H1 (cell line): ENCODE measurements around the gene DTNB. TPM values are rescaled to one million over a fixed set of nuclear protein-coding genes. Genes with fewer than 3 reads are reported as not detected.

Experiments used
- CBX5 ChIP-seq: fragments of 300-800, 300-1000 bp; sonication (generic); IDR thresholded peaks from 2 replicates; pipeline ENCODE4 v1.7.1; 2016; ENCODE audit warnings: antibody characterized with exemption, low read length, low read depth
- CEBPB ChIP-seq: IDR thresholded peaks from 2 replicates; pipeline ENCODE4 v1.6.1; 2012; ENCODE audit warnings: low read depth, low read length
- EGR1 ChIP-seq: IDR thresholded peaks from 2 replicates; pipeline ENCODE4 v1.6.1; 2011; ENCODE audit warnings: low read depth, low read length, borderline replicate concordance
- EP300 ChIP-seq, 2 experiments: IDR thresholded peaks; 1 replicate in 1 of 2; 2 replicates in 1 of 2; pipeline ENCODE4 v1.6.1; 2011 to 2012; ENCODE audit warnings: low read depth in 2 of 2, low read length in 2 of 2, mild to moderate bottlenecking in 2 of 2, borderline replicate concordance in 1 of 2, inconsistent platforms in 1 of 2, moderate library complexity in 1 of 2
- GABPA ChIP-seq: IDR thresholded peaks from 2 replicates; pipeline ENCODE4 v1.6.1; 2011; ENCODE audit warnings: mild to moderate bottlenecking, low read length, moderate library complexity, borderline replicate concordance; ENCODE audit not compliant: insufficient read depth
- HDAC6 ChIP-seq: IDR thresholded peaks from one replicate; pipeline ENCODE4 v1.7.1; 2012; ENCODE audit warnings: low read depth, mild to moderate bottlenecking, inconsistent platforms, low read length, moderate library complexity
- KDM1A ChIP-seq: fragments of 200-600, 300-600 bp; sonication (generic); IDR thresholded peaks from 2 replicates; pipeline ENCODE4 v1.7.1; 2016; ENCODE audit warnings: mild to moderate bottlenecking, low read length, borderline replicate concordance
- KDM4A ChIP-seq: IDR thresholded peaks from one replicate; pipeline ENCODE4 v1.7.1; 2012; ENCODE audit warnings: low read depth, mild to moderate bottlenecking, moderate library complexity, low read length, inconsistent platforms; ENCODE audit not compliant: severe bottlenecking
- KDM5A ChIP-seq: fragments of 200-600 bp; IDR thresholded peaks from 2 replicates; pipeline ENCODE4 v1.7.1; 2012; ENCODE audit warnings: mild to moderate bottlenecking, low read length, inconsistent platforms, mixed read lengths
- NRF1 ChIP-seq: IDR thresholded peaks from 2 replicates; pipeline ENCODE4 v1.6.1; 2011; ENCODE audit warnings: mild to moderate bottlenecking, low read depth, low read length, improper control_type of control experiment
- POU5F1 ChIP-seq: IDR thresholded peaks from 2 replicates; pipeline ENCODE4 v1.6.1; 2011; ENCODE audit warnings: low read depth, mild to moderate bottlenecking, low read length, moderate library complexity
- RFX5 ChIP-seq: IDR thresholded peaks from 2 replicates; pipeline ENCODE4 v1.6.1; 2011; ENCODE audit warnings: low read depth, low read length, improper control_type of control experiment, borderline replicate concordance
- SAP30 ChIP-seq: fragments of 300-600 bp; sonication (generic); IDR thresholded peaks from 2 replicates; pipeline ENCODE4 v1.7.1; 2012; ENCODE audit warnings: low read length, moderate library complexity, mild to moderate bottlenecking, inconsistent platforms; ENCODE audit not compliant: insufficient read depth, insufficient replicate concordance
- SIN3A ChIP-seq, 2 experiments: IDR thresholded peaks in 1 of 2; conservative IDR thresholded peaks in 1 of 2; 2 replicates each; pipeline ENCODE4 v1.6.1; 2011 to 2012; ENCODE audit warnings: low read length in 2 of 2, improper control_type of control experiment in 1 of 2, low read depth in 1 of 2, mild to moderate bottlenecking in 1 of 2
- TEAD4 ChIP-seq: IDR thresholded peaks from 2 replicates; pipeline ENCODE4 v1.6.1; 2012; ENCODE audit warnings: low read depth, low read length, inconsistent platforms, mixed read lengths
- YY1 ChIP-seq: IDR thresholded peaks from 2 replicates; pipeline ENCODE4 v1.6.1; 2011; ENCODE audit warnings: low read depth, mild to moderate bottlenecking, low read length
- polyA plus RNA-seq, 7 experiments: library from polyadenylated mRNA; depleted of rRNA in 3 of 7; stranded (reverse) in 5 of 7; unstranded in 2 of 7; fragments of >200 nt in 5 of 7; fragments of 200-250 nt in 2 of 7; gene quantifications; 1 replicate in 5 of 7; 2 replicates in 1 of 7; 4 replicates in 1 of 7; pipeline versions ENCODE4 v1.2.1 to v1.2.3, GENCODE V29; 2011 to 2013; ENCODE audit warnings: missing spikeins in 2 of 7, mixed read lengths in 2 of 7
- total RNA-seq: library from RNA; stranded (reverse); fragmentation: NEBNext Ultra II Directional; extraction: Animal tissue kit (Norgen Biotek cat#: 25700); gene quantifications from 2 replicates; pipeline ENCODE4 v1.2.1, GENCODE V29; 2021
- TF ChIP-seq, protein P1 (sequence below): IDR thresholded peaks from 2 replicates; pipeline ENCODE4 v1.6.1; 2012; ENCODE audit warnings: low read length, inconsistent platforms

The DTNB gene
- total and polyA plus RNA-seq, 2 of the 8 experiments (the other 6 are each of a cell fraction or from before 2014, with no cell fraction given) = 39.6 to 49.5 TPM

DNA sequence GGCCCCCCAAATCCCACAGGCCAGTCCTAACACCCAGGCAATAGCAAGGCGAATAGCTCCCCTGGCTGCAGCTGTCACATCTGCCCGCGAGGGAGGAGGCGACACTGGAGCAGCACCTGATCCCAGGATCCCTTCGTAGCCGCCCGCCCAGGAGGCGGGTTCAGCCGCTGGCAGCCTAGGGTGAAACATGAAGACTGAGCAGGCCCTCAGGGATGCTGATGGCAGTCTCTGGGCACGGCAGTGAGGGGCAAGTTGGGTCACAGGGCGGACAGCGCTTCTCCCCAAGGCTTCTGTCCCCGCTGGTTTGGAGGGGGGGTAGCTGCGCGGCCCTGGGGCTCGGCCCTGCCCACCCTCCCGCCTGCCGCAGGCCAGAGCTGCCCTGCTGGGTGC, 333.6 kb downstream of the DTNB start (continued):
- TF ChIP-seq EGR1 = no peak
- no peak for TF ChIP-seq EP300 (IDR thresholded peaks at IDR 0.05; ENCODE audit: borderline replicate concordance in 1 of 2, low read depth in 2 of 2, low read length in 2 of 2)
- TF ChIP-seq YY1 = no peak
- peak in 1 of 2 experiments; percentile 60; a peak in 1 of 4 replicates for TF ChIP-seq SIN3A (conservative IDR thresholded peaks at IDR 0.05 in 1 of 2, IDR thresholded peaks at IDR 0.05 in 1 of 2; ENCODE audit: low read depth in 1 of 2, low read length in 2 of 2)
- TF ChIP-seq POU5F1 = no peak
- TF ChIP-seq RFX5 = no peak
- TF ChIP-seq HDAC6 = no peak
- no peak for TF ChIP-seq CEBPB
- TF ChIP-seq SAP30 = no peak
- TF ChIP-seq NRF1 = no peak
- no peak for TF ChIP-seq GABPA
- no peak for TF ChIP-seq KDM5A
- no peak for TF ChIP-seq CBX5
- TF ChIP-seq TEAD4 = no peak
- TF ChIP-seq KDM1A = no peak
- TF ChIP-seq, protein P1, sequence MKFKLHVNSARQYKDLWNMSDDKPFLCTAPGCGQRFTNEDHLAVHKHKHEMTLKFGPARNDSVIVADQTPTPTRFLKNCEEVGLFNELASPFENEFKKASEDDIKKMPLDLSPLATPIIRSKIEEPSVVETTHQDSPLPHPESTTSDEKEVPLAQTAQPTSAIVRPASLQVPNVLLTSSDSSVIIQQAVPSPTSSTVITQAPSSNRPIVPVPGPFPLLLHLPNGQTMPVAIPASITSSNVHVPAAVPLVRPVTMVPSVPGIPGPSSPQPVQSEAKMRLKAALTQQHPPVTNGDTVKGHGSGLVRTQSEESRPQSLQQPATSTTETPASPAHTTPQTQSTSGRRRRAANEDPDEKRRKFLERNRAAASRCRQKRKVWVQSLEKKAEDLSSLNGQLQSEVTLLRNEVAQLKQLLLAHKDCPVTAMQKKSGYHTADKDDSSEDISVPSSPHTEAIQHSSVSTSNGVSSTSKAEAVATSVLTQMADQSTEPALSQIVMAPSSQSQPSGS = no peak
- no peak for TF ChIP-seq KDM4A
- TF ChIP-seq, all 59 proteins: peak for 3
